ENCODE data around the gene SNTN. TPM values are rescaled to one million over a fixed set of nuclear protein-coding genes. Genes with fewer than 3 reads are reported as not detected.
A peak's percentile ranks its signal among the peaks of the same experiment; 100 is the strongest.

The SNTN gene
- total and polyA plus RNA-seq, 8 donors, result 0.16 TPM; not detected in 7

DNA sequence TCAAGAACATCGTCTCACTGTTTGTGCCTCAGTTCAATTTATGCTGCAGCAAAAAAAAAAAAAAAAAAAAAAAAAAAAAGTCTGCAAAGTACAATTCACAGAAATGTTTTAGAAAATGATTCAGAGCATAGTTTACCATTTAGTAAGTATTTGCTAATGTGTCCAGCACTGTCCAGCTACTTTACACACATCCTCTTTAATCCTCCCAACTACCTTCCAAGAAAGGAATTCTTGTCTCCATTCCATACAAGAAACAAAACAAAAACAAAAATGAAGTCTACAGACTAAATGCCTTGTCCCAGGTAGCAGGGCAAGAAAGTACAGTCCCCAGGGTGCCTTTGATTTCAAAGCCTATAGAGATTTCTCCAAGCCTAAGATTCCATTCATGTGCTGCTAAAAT is 38.9 kb upstream of the SNTN start:
- 57 to 69% methylated on average over 1 of the region's 1 CpG for WGBS, 2 donors
- H3K27me3 ChIP-seq, result no peaks in the 10 kb centered on the region
- DNase-seq, result no peak
- peaks cover 0 to 4% (median 0%) of the 10 kb centered on the region in 3 donors for H3K4me1 ChIP-seq
- no peak overlapping the region for H3K27ac ChIP-seq
- no peaks in the 10 kb centered on the region for H3K36me3 ChIP-seq
- no peak for ATAC-seq
- H3K4me3 ChIP-seq, result no peak overlapping the region
- TF ChIP-seq, protein P1, sequence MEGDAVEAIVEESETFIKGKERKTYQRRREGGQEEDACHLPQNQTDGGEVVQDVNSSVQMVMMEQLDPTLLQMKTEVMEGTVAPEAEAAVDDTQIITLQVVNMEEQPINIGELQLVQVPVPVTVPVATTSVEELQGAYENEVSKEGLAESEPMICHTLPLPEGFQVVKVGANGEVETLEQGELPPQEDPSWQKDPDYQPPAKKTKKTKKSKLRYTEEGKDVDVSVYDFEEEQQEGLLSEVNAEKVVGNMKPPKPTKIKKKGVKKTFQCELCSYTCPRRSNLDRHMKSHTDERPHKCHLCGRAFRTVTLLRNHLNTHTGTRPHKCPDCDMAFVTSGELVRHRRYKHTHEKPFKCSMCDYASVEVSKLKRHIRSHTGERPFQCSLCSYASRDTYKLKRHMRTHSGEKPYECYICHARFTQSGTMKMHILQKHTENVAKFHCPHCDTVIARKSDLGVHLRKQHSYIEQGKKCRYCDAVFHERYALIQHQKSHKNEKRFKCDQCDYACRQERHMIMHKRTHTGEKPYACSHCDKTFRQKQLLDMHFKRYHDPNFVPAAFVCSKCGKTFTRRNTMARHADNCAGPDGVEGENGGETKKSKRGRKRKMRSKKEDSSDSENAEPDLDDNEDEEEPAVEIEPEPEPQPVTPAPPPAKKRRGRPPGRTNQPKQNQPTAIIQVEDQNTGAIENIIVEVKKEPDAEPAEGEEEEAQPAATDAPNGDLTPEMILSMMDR (IDR thresholded peaks at IDR 0.05), result no peak
- intact Hi-C loops (cut with DNase I), result no loop called here
- no peak for FAIRE-seq
- no peaks in the 10 kb centered on the region for H3K9me3 ChIP-seq

DNA sequence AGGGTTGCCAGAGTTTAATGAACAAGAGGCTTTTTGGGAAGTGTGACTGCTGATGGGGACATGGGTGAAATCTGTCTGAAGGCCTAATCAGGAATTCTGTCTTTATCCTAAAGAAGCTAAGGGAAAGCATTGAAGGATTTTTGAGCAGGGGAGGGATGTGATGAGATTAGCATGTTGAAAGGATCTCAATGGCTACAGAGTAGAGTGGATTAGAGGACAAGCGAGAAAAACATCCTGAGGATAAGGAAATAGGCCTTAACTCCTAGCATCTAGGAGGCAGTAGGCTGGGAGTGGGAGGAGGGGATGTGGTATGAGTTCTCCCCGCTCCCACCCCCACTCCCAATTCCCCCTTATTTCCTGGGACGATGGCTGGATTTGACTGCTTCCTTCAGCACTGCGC is 35.1 kb upstream of the SNTN start:
- Histone ChIP-seq H3K27ac (no peak overlapping the region), H3K27me3 (no peaks in the 10 kb centered on the region), H3K9me3 (no peaks in the 10 kb centered on the region), H3K4me1 (no peaks in the 10 kb centered on the region), H3K4me3 (no peak overlapping the region), H3K36me3 (no peaks in the 10 kb centered on the region)
- TF ChIP-seq, protein P1 (IDR thresholded peaks at IDR 0.05), result no peak
- ATAC-seq (no peak), DNase-seq (no peak), FAIRE-seq (no peak)
- 82 to 86% methylated on average over 4 of the region's 4 CpGs for WGBS, 2 donors
- intact Hi-C loops (cut with DNase I), result no loop called here

DNA sequence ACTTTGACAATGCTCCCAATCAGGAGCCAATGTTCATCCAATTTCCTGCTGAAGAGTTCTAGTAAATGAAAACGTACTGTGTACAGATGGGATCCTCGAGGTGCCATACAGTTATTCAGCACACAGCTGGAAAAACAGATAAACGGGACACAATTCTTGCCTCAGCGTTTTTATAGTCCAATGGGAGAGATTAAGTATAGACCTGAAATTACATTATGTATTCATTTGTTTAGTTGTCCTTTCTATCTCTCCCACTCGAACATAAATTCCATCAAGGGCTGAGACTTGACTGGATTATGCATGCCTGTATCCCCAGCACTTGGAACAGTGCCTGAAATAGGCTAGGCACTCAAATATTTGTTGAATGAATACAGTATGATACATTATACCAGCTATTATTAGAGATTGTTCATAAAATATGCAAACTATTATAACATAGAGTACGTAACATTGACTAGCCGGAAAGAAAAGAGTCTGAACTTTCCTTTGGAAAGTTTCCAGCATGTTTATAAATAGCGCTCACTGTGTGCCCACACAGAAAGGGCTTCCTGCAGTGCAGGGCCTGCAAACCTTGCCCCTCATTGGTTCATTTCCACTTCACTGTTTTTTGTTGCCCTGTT is 27.4 kb upstream of the SNTN start:
- no peaks in the 10 kb centered on the region for H3K9me3 ChIP-seq
- no peaks in the 10 kb centered on the region for H3K4me1 ChIP-seq
- FAIRE-seq (no peak), DNase-seq (no peak), ATAC-seq (peak in 3 of 4 donors; percentile 40 to 77 (median 74))
- H3K36me3 ChIP-seq, result no peaks in the 10 kb centered on the region
- TF ChIP-seq, protein P1 (IDR thresholded peaks at IDR 0.05), result no peak
- intact Hi-C loops (cut with DNase I), result no loop called here
- no peak overlapping the region for H3K27ac ChIP-seq
- H3K27me3 ChIP-seq, result no peaks in the 10 kb centered on the region
- H3K4me3 ChIP-seq, result no peak overlapping the region
- WGBS, 2 donors, result 36 to 39% methylated on average over 8 of the region's 8 CpGs

DNA sequence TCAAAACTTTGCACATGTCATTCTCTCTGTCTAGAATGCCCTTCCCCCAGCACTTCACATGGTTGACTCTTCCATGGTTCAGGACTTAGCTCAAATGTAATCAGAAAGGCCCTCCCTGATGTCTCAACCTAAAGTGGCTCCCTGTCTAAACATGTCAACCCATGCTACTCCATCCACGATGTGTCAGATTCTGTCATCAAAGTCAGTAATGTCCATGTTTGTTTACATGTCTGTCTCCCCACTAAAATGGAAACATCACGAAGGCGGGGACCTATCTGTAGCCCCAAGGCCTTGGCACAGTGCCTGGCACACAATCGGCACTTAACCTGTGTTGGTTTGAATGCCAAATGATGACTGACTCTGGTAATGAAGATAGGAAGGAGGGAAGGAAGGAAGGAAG is 20.8 kb upstream of the SNTN start:
- H3K36me3 ChIP-seq, result no peaks in the 10 kb centered on the region
- DNase-seq, result no peak
- FAIRE-seq, result no peak
- no peaks in the 10 kb centered on the region for H3K9me3 ChIP-seq
- no peak overlapping the region for H3K27ac ChIP-seq
- 46 to 49% methylated on average over 4 of the region's 4 CpGs for WGBS, 2 donors
- H3K4me1 ChIP-seq, result no peaks in the 10 kb centered on the region
- TF ChIP-seq, protein P1 (IDR thresholded peaks at IDR 0.05), result no peak
- no peak overlapping the region for H3K4me3 ChIP-seq
- ATAC-seq, result no peak
- no peaks in the 10 kb centered on the region for H3K27me3 ChIP-seq
- intact Hi-C loops (cut with DNase I), result no loop called here

DNA sequence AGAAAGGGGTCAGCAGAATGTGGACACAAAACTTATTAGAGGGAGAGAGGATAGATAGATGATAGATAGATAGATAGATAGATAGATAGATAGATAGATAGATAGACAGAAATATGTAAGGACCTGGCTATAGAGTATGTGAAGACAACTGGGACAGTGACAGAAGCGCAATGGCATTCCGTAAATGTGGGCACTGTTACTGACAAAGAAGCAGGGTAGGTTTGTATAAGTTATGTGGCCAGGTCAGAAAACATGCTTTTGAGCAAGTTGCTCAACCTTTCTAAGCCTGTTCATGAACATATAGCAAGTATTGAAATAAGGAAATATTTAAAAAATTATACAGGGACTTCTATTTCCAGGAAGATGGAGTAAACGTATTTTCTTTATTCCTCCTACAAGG is 17.3 kb upstream of the SNTN start:
- no peaks in the 10 kb centered on the region for H3K27me3 ChIP-seq
- no peak overlapping the region for H3K27ac ChIP-seq
- FAIRE-seq (no peak), ATAC-seq (no peak), DNase-seq (no peak)
- H3K9me3 ChIP-seq, result no peaks in the 10 kb centered on the region
- 85 to 91% methylated on average over 3 of the region's 3 CpGs for WGBS, 2 donors
- no peaks in the 10 kb centered on the region for H3K36me3 ChIP-seq
- intact Hi-C loops (cut with DNase I), result no loop called here
- no peak overlapping the region for H3K4me3 ChIP-seq
- TF ChIP-seq, protein P1 (IDR thresholded peaks at IDR 0.05), result no peak
- no peaks in the 10 kb centered on the region for H3K4me1 ChIP-seq
